IPS-18a (cell line): Measurements from ENCODE around the gene SGCA.

Experiments
- H3K27ac ChIP-seq: one replicate; pipeline ENCODE4 v1.5.1; 2013; ENCODE audit warnings: low read length
- H3K27me3 ChIP-seq: one replicate; pipeline ENCODE4 v1.6.1; 2013; ENCODE audit warnings: mild to moderate bottlenecking, low read length; ENCODE audit not compliant: control insufficient read depth, insufficient read depth
- H3K36me3 ChIP-seq: one replicate; pipeline ENCODE4 v1.6.1; 2013; ENCODE audit warnings: low read depth, low read length; ENCODE audit not compliant: control insufficient read depth
- H3K4me1 ChIP-seq: one replicate; pipeline ENCODE4 v1.6.1; 2013; ENCODE audit warnings: low read depth, low read length; ENCODE audit not compliant: control insufficient read depth
- H3K4me3 ChIP-seq: one replicate; pipeline ENCODE4 v1.5.1; 2013; ENCODE audit warnings: low read length
- H3K9ac ChIP-seq: one replicate; pipeline ENCODE4 v1.6.1; 2013; ENCODE audit warnings: mild to moderate bottlenecking, low read length, moderate library complexity
- H3K9me3 ChIP-seq: one replicate; pipeline ENCODE4 v1.6.1; 2013; ENCODE audit warnings: low read depth, low read length; ENCODE audit not compliant: control insufficient read depth

Gene SGCA

DNA sequence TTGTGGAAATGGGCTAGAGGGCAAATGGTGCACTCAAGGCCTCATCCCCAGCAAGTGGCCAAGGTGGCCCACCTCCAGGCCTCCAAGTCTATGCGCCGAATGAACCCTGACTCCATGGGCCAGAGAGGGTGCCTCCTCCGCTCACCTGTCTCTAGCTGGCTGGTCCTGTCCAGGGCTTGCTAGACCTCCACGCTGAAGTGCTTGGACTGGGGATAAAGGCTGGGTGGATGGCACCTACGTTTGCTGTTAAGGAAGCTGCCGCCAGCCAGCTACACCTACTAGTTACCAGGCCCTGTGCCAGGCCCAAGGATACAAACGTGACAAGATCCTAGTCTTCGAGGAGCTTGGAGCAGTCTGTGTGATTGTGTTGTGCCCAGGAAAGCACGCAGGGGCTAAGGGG is 739 bp upstream of the SGCA start:
- H3K4me3 ChIP-seq = no peak overlapping the region
- no peaks in the 10 kb centered on the region for H3K9me3 ChIP-seq
- H3K4me1 ChIP-seq = peaks cover 12% of the 10 kb centered on the region
- H3K9ac ChIP-seq = no peak overlapping the region
- no peak overlapping the region for H3K27ac ChIP-seq
- H3K27me3 ChIP-seq = peaks cover 9% of the 10 kb centered on the region
- no peaks in the 10 kb centered on the region for H3K36me3 ChIP-seq

DNA sequence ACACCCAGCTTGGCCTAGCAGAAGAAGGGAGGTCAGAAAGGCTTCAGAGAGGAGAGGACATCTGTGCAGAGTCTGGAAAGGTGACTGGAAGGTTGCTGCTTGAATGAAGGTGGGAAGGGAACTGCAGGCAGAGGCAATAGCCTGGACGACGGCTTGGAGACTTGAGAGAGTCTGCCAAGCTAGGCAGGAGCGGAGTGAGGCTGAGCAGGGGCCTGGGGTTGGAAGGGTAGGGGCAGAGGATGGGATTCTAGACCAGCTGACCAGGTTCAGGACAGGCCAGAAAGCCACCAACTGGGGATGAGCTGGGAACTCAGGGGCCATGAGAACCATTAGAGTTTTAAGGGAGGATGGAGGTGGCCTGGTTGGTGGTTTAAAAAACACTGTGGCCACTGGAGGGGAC is 339 bp upstream of the SGCA start:
- Histone ChIP-seq H3K27ac (no peak overlapping the region), H3K36me3 (no peaks in the 10 kb centered on the region), H3K27me3 (peaks cover 9% of the 10 kb centered on the region), H3K9ac (no peak overlapping the region), H3K4me1 (peaks cover 12% of the 10 kb centered on the region), H3K4me3 (no peak overlapping the region), H3K9me3 (no peaks in the 10 kb centered on the region)

DNA sequence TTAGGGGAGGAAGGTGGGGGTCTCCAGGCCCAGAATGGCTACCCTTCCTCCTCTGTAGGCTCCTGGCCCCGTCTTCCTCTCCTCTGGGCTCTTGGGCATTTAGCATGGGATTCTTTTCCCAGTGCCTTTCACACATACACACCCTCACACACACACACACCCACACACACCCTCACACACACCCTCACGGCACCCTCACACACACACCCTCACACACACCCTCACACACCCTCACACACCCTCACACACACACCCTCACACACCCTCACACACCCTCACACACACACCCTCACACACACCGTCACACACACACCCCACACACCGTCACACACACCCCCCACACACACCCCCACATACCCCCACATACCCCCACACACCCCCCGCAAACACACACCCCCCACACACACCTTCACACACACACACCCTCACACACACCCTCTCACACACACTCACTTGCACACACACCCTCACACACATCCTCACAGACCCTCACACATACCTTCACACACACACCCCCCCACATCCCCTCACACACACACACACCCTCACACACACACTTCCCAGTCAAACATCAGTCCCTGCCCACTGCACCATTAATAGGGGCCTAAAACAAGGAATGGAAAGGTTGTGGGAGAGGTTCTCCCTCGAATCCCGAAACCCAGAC is 845 bp downstream of the SGCA start:
- no peaks in the 10 kb centered on the region for H3K9me3 ChIP-seq
- no peak overlapping the region for H3K9ac ChIP-seq
- H3K4me3 ChIP-seq = no peak overlapping the region
- H3K27ac ChIP-seq = no peak overlapping the region
- H3K36me3 ChIP-seq = no peaks in the 10 kb centered on the region
- peaks cover 9% of the 10 kb centered on the region for H3K27me3 ChIP-seq
- H3K4me1 ChIP-seq = peaks cover 7% of the 10 kb centered on the region

DNA sequence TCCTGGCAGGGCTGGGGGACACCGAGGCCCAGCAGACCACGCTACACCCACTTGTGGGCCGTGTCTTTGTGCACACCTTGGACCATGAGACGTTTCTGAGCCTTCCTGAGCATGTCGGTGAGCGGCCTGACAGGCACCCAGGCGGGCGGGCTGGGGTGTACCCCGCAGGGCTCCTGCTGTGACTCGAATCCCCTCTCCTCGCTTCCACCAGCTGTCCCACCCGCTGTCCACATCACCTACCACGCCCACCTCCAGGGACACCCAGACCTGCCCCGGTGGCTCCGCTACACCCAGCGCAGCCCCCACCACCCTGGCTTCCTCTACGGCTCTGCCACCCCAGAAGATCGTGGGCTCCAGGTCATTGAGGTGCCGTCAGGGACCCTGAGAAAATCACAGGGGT is 1.6 kb downstream of the SGCA start:
- Histone ChIP-seq H3K4me3 (no peak overlapping the region), H3K4me1 (peaks cover 3% of the 10 kb centered on the region), H3K9ac (no peak overlapping the region), H3K9me3 (no peaks in the 10 kb centered on the region), H3K27ac (no peak overlapping the region), H3K36me3 (no peaks in the 10 kb centered on the region), H3K27me3 (peaks cover 3% of the 10 kb centered on the region)

DNA sequence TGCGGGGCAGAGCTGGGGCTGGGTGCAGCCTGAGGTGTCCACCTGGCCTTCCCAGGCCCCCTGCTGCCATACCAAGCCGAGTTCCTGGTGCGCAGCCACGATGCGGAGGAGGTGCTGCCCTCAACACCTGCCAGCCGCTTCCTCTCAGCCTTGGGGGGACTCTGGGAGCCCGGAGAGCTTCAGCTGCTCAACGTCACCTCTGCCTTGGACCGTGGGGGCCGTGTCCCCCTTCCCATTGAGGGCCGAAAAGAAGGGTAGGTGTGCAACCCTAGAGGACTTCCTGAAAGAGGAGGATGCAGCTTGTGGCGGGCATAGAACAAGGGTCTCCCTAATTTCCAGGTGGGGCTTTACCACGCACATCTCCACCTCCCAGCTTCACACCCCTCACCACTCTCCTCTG is 2.5 kb downstream of the SGCA start:
- H3K4me1 ChIP-seq = peaks cover 3% of the 10 kb centered on the region
- no peaks in the 10 kb centered on the region for H3K36me3 ChIP-seq
- no peak overlapping the region for H3K27ac ChIP-seq
- no peaks in the 10 kb centered on the region for H3K27me3 ChIP-seq
- H3K4me3 ChIP-seq = no peak overlapping the region
- no peak overlapping the region for H3K9ac ChIP-seq
- no peaks in the 10 kb centered on the region for H3K9me3 ChIP-seq

DNA sequence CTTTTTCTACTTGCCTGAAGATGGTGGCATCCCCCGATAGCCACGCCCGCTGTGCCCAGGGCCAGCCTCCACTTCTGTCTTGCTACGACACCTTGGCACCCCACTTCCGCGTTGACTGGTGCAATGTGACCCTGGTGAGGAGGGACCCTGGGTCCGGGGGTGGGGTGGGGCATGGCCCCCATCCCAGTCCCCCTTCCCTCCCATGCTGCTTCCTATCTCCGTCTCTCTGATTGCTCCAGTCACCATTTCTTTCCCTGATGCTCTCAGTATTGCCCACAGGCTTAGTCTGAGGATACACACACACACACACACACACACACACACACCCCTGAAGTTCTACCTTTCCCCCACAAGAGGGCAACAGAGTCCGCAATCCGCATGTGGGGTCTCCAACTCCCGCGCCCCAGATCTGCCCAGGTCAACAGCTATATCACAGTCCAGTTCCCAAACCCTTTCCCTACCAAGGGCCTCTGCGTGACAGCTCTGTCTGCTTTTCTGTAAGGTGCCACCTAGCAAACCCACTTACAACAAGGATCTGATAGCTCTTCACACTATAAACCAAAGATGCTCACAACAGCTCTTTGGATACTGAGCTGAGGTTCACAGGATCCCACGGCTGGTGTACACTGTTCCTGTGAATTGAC is 3.4 kb downstream of the SGCA start:
- H3K9me3 ChIP-seq = no peaks in the 10 kb centered on the region
- H3K4me3 ChIP-seq = no peak overlapping the region
- no peak overlapping the region for H3K9ac ChIP-seq
- H3K4me1 ChIP-seq = peaks cover 8% of the 10 kb centered on the region
- H3K27ac ChIP-seq = no peak overlapping the region
- H3K36me3 ChIP-seq = no peaks in the 10 kb centered on the region
- no peaks in the 10 kb centered on the region for H3K27me3 ChIP-seq

DNA sequence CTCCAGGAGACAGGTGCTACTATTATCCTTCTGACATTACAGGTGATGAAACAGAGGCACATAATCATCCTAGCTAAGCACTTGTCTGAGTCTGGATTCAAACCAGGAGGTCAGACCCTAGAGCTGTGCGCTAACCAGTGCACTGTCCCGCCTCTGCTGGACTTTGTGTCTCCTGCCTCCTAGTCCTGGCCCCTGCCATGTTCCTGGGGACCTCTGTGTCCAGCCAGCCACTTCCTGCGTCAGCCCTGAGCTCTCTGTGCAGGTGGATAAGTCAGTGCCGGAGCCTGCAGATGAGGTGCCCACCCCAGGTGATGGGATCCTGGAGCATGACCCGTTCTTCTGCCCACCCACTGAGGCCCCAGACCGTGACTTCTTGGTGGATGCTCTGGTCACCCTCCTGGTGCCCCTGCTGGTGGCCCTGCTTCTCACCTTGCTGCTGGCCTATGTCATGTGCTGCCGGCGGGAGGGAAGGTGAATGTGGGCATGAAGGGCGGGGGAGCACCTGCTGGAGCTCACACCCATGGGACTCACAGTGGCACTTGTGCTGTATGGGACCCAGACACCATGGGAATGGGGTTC is 4.2 kb downstream of the SGCA start:
- no peaks in the 10 kb centered on the region for H3K27me3 ChIP-seq

DNA sequence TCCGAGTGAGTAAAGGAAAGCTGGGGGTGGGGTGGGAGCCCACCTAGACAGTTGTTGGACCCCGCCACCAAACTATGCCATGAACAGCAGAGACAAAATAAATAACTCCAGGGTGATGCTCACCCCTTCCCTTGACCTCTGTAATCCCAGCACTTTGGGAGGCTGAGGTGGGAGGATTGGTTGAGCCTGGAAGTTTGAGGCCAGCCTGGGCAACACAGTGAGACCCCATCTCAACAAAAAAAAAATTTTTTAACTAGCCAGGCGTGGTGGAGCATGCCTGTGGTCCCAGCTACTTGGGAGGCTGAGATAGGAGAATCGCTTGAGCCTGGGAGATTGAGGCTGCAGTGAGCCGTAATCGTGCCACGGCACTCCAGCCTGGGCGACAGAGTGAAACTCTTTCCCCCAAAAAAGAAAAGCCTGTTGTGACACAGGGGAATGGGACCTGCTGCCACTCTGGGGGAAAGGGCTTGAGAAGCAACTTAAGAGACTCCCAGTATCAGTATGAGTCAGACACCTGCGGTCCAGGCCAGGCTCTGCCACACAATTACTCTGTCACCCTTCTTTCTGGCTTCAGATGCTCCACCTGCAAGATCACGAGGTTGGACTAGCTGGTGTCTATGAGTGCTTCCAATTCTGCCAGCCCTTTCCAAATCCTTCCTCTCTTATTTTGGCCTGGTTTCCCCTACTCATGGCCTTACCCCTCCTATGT is 5.0 kb downstream of the SGCA start:
- H3K36me3 ChIP-seq = no peaks in the 10 kb centered on the region
- H3K4me1 ChIP-seq = peaks cover 8% of the 10 kb centered on the region
- no peak overlapping the region for H3K9ac ChIP-seq
- no peaks in the 10 kb centered on the region for H3K27me3 ChIP-seq
- no peak overlapping the region for H3K27ac ChIP-seq
- H3K4me3 ChIP-seq = no peak overlapping the region
- no peaks in the 10 kb centered on the region for H3K9me3 ChIP-seq

More for the DNA sequence above, 4.2 kb downstream of the SGCA start:
- no peak overlapping the region for H3K9ac ChIP-seq
- H3K27ac ChIP-seq = no peak overlapping the region
- peaks cover 8% of the 10 kb centered on the region for H3K4me1 ChIP-seq
- H3K9me3 ChIP-seq = no peaks in the 10 kb centered on the region
- no peak overlapping the region for H3K4me3 ChIP-seq
- no peaks in the 10 kb centered on the region for H3K36me3 ChIP-seq

DNA sequence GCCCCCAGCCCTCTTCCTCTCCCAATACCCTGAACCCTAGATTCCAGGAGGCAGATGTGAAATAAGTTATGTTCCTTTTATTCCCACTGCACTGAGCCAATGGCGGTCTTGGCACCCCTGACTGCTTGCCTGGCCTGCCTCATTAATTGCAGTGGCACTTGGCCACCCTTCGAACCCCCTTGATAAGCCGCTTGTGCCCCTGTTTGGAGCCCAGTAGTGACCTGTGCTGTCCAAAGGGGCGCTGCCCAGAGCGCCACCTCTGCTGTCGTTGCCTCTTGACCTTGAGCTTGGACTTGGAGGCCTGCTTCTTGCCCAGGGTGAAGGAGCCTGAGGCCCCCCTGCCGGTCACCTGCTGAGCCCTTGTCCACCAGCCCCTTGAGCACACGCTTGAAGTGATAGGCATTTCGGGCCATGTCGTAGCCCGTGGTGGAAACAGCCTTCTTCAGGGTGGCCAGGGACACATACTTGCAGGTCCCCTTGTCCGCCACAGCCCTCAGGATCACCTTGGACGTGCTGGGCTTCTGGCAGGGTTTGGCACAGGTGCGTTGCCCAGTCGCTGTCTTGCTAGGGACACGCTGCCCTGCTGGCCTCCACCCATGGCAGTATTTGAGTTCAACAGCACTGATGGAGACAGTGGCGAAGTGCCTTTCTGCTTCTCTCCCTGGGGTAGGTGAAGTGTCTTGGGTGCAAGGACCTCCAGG is 5.7 kb downstream of the SGCA start:
- Histone ChIP-seq H3K9me3 (no peaks in the 10 kb centered on the region), H3K36me3 (no peaks in the 10 kb centered on the region), H3K4me1 (peaks cover 8% of the 10 kb centered on the region), H3K4me3 (no peak overlapping the region), H3K27ac (no peak overlapping the region), H3K9ac (no peak overlapping the region), H3K27me3 (no peaks in the 10 kb centered on the region)

DNA sequence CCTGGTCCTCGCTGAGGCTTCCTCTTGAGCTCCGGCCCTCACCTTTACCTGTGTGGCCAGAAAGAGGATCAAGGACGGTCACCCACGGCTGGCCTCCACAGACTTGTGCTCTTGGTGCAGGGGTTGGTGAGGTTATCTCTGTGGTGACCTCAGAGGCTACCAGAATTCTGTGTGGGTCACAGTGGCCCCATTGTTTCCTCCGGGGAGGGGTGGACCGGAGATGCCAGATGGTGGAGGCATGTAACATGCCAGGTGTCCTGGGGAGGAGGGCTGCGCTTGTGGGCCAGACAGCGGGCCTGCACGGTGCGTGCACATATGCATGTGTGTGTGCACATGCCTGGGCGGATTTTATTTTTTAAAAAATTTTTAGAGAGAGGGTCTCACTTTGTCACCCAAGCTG is 6.3 kb downstream of the SGCA start:
- Histone ChIP-seq H3K27me3 (no peaks in the 10 kb centered on the region), H3K9me3 (no peaks in the 10 kb centered on the region), H3K4me3 (no peak overlapping the region), H3K36me3 (no peaks in the 10 kb centered on the region), H3K27ac (no peak overlapping the region), H3K4me1 (peaks cover 8% of the 10 kb centered on the region), H3K9ac (no peak overlapping the region)

DNA sequence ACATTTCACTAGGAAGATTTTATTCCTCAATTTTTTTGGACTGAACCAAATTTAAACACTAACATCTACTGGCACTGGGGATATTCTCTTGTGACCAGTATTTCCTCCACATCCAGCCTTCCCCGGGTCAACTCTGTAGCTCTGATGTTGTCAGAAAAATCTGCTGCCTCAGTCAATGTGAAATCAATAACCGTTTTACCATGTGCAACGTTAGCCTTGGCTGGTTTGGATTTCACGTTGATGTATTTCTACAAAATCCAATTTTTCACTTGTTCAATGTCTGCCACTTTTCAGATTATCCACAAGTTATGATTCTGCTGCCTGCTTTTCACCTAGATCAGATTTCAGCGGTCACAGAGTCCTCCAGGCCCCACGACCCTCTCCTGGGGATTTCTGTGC is 7.1 kb downstream of the SGCA start:
- Histone ChIP-seq H3K9me3 (no peaks in the 10 kb centered on the region), H3K4me3 (no peak overlapping the region), H3K4me1 (peaks cover 12% of the 10 kb centered on the region), H3K9ac (no peak overlapping the region), H3K27me3 (peaks cover 5% of the 10 kb centered on the region), H3K27ac (no peak overlapping the region), H3K36me3 (no peaks in the 10 kb centered on the region)
